ENCODE measurements around the gene BCL2L15.
"Not testable (repeated sequence)": the region's sequence is repeated elsewhere in the genome, so short reads cannot be mapped to it uniquely, and the experiment has no call there.

The BCL2L15 gene

DNA sequence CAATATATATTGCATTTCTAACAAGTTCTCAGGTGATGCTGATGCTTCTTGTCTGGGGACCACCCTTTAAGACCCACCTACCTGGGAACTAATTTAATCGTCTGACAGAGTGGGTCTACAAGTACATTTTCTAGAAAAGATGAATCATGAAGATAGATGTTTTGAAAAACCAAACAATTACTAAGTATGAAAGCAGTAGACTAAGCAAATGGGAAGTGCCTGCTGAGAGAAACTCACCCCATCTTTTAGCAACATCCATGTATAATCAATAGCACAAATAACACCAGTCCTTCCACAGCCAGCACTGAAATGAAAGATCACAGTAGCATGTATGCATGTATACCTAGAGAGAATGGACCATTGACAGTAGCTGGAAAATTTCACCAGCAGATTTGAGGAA, 33.1 kb downstream of the BCL2L15 start:
- TF ChIP-seq, protein P1, sequence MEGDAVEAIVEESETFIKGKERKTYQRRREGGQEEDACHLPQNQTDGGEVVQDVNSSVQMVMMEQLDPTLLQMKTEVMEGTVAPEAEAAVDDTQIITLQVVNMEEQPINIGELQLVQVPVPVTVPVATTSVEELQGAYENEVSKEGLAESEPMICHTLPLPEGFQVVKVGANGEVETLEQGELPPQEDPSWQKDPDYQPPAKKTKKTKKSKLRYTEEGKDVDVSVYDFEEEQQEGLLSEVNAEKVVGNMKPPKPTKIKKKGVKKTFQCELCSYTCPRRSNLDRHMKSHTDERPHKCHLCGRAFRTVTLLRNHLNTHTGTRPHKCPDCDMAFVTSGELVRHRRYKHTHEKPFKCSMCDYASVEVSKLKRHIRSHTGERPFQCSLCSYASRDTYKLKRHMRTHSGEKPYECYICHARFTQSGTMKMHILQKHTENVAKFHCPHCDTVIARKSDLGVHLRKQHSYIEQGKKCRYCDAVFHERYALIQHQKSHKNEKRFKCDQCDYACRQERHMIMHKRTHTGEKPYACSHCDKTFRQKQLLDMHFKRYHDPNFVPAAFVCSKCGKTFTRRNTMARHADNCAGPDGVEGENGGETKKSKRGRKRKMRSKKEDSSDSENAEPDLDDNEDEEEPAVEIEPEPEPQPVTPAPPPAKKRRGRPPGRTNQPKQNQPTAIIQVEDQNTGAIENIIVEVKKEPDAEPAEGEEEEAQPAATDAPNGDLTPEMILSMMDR (IDR thresholded peaks at IDR 0.05; ENCODE audit: control insufficient read depth, extremely low read depth, insufficient read depth): no peak
- DNase-seq (ENCODE audit: low read depth): no peak
- no peak overlapping the region for H3K4me3 ChIP-seq (ENCODE audit: low read depth, low read length)

DNA sequence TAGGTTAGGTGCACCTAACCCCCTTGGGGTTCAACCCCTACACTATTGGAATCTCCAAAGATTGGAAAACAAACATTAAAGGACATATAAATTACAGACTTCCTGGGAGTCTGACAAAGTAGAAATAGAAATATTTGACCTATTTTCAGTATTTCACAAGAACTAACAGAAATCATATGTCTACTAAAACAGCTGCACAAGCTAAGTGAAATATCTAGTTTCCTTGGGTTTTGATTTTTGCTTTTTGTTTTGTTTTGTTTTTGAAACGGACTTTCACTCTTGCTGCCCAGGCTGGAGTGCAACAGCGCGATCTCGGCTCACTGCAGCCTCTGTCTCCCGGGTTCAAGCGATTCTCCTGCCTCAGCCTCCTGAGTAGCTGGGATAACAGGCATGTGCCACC, 34.7 kb downstream of the BCL2L15 start:
- H3K4me3 ChIP-seq (ENCODE audit: low read depth, low read length); DNase-seq (ENCODE audit: low read depth): not testable (repeated sequence)

DNA sequence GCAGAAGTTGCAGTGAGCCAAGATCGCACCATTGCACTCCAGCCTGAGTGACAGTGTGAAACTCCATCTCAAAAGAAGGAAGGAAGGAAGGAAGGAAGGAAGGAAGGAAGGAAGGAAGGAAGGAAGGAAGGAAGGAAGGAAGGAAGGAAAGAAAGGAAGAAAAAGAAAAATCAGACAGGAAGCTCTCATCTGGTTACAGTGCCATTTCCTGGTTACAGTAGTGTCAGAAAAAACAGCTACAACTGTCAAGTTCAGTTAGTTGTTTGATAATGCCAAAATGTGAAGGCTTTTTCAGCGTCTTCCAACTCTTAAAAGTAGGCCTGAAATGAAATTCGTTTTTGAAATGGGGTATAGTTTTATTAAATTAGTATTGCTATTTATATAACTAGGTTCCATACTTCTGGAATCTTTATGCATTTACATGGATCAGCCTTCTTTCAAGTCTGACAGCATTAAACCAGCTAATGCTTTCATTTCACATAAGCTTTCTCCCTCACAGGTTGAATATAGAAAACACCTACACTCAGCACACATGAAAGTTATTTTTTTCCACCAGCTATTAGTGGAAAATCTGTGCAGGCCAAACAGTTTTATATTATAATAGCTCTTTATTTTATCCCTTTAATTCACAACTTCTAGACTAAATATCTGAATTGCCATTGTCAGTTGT, 37.1 kb downstream of the BCL2L15 start:
- no peak overlapping the region for H3K4me3 ChIP-seq (ENCODE audit: low read depth, low read length)
- no peak for DNase-seq (ENCODE audit: low read depth)
- TF ChIP-seq, protein P1 (IDR thresholded peaks at IDR 0.05; ENCODE audit: control insufficient read depth, extremely low read depth, insufficient read depth): no peak

DNA sequence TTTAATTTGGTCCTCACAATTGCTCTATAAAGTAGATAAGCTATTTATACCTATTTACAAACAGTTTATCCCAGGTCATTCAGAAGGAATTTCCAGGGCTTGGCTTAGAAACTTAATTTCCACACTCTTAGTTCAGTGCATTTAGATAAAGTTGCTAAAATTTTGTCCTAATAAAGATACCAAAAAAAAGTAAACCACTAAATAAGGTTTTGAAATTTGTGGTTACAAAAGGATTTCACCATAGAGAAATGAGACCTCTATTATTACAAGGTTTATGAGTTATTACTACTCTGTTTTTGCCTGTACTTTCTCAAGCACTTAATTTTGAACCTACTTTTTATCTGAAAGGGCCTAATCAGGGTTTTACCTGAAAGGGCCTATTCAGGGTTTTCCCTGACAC, 38.3 kb downstream of the BCL2L15 start:
- no peak for DNase-seq (ENCODE audit: low read depth)
- no peak overlapping the region for H3K4me3 ChIP-seq (ENCODE audit: low read depth, low read length)
- TF ChIP-seq, protein P1 (IDR thresholded peaks at IDR 0.05; ENCODE audit: control insufficient read depth, extremely low read depth, insufficient read depth): no peak

DNA sequence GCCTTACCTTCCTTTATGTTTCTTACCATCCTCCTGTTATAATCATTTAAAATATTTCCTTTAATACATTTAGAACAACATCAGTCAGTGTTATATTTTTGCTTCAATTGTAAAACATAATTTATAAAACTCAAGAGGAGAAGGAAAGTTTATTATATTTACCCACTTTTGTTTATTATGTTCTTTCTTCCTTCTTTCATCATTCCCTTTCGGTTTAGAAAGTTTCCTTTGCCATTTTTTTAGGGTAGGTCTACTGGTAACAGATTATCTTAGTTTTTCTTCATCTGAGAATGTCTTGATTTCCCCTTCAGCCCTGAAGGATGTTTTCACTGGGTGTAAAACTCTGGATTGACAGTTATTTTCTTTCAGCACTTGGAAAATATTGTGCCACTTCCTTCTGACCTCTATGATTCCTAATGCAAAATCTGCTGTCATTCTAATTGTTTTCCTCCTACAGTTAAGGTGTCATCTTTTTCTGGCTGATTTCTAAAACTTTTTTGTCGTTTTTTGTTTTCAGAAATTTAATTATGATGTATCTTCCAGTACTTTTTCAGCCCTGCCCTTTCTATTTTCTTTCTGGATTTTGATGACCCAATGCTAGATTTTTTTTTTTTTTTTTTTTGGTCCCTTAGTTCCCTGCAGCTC, 40.9 kb downstream of the BCL2L15 start:
- no peak for DNase-seq (ENCODE audit: low read depth)
- TF ChIP-seq, protein P1 (IDR thresholded peaks at IDR 0.05; ENCODE audit: control insufficient read depth, extremely low read depth, insufficient read depth): no peak

DNA sequence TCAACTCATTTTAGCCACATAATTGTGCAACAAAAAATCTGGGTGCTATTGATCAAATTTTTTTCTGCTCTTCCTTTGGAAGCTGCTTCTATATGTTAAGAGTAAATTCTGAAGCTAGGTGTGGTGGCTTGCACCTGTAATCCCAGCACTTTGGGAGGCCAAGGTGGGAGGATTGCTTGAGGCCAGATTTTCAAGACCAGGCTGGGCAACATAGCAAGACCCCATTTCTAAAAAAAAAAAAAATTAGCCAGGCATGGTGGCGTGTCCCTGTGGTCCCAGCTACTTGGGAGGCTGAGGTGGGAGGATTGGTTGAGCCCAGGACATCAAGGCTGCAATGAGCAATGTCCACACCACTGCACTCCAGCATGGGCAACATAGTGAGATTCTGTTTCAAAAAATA, 50.8 kb downstream of the BCL2L15 start:
- DNase-seq (ENCODE audit: low read depth): no peak
- TF ChIP-seq, protein P1 (IDR thresholded peaks at IDR 0.05; ENCODE audit: control insufficient read depth, extremely low read depth, insufficient read depth): no peak
- no peak overlapping the region for H3K4me3 ChIP-seq (ENCODE audit: low read depth, low read length)

More for the DNA sequence above, 40.9 kb downstream of the BCL2L15 start:
- H3K4me3 ChIP-seq (ENCODE audit: low read depth, low read length): no peak overlapping the region

DNA sequence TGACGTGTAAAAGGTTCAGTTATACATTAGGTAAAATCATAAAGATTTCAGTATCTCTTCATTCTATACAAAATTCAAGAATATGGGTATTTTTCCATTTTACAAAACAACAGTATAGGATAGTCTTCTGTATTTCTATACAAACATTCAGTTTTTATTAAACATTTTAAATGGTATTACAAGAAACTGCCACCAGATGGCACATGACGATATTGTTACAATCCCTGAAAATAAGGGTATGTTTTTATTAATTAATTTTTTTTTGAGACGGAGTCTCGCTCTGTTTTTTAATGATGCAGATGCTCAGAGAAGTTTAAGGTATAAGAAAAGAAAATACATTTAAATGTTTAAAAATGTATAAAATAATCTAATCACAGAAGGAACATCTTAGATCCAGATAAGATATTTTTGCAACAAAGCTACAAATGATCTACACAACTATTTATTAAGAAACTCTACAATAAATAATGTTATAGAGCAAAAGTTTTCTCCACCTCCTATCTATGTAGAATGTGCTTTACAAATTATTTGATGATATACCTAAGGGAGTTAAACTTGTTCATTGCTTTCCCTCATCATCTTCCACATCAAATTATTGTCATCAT, 51.6 kb downstream of the BCL2L15 start:
- no peak overlapping the region for H3K4me3 ChIP-seq (ENCODE audit: low read depth, low read length)
- TF ChIP-seq, protein P1 (IDR thresholded peaks at IDR 0.05; ENCODE audit: control insufficient read depth, extremely low read depth, insufficient read depth): peak; percentile 44
- DNase-seq (ENCODE audit: low read depth): peak; percentile 18

All from LNCaP clone FGC (cell line).